Measurements from ENCODE around the gene DOCK10. TPM values are rescaled to one million over a fixed set of nuclear protein-coding genes. Genes with fewer than 3 reads are reported as not detected.

The DOCK10 gene
- total and polyA plus RNA-seq, 11 donors: 0.31 to 28.6 (median 2.0) TPM

DNA sequence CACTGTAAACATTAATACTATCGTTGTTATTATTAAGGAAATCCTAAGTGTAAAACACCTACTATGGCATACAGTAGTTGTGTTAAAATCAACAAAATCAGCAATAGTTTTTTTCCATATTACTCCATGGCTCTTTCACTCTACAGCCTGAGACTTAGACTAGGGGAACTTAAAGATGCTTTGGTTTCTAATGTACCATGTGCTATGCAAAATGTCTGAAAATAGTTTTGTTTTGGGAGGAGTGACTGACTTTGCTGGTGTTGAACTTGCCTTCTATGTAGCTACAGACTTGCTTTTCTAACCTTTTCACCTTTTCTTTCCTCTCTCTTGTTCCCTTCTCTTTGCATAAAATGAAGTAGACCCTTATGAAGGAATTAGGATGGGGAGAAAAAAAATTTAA, 167.1 kb downstream of the DOCK10 start:
- H3K4me1 ChIP-seq: peaks cover 0 to 2% (median 0%) of the 10 kb centered on the region in 12 donors
- H3K9me3 ChIP-seq: no peaks in the 10 kb centered on the region
- H3K36me3 ChIP-seq: peaks cover 0 to 85% (median 0%) of the 10 kb centered on the region in 9 donors
- ATAC-seq (no peak), DNase-seq (no peak)
- intact Hi-C loops (cut with DNase I): no loop called here
- H3K27me3 ChIP-seq: no peaks in the 10 kb centered on the region
- WGBS, 4 donors: 93 to 95% (median 94%) methylated on average over 1 of the region's 1 CpG
- H3K4me3 ChIP-seq: no peak overlapping the region
- H3K27ac ChIP-seq: no peak overlapping the region
- no peak for TF ChIP-seq POLR2A (IDR thresholded peaks at IDR 0.05)
- TF ChIP-seq, protein P1, sequence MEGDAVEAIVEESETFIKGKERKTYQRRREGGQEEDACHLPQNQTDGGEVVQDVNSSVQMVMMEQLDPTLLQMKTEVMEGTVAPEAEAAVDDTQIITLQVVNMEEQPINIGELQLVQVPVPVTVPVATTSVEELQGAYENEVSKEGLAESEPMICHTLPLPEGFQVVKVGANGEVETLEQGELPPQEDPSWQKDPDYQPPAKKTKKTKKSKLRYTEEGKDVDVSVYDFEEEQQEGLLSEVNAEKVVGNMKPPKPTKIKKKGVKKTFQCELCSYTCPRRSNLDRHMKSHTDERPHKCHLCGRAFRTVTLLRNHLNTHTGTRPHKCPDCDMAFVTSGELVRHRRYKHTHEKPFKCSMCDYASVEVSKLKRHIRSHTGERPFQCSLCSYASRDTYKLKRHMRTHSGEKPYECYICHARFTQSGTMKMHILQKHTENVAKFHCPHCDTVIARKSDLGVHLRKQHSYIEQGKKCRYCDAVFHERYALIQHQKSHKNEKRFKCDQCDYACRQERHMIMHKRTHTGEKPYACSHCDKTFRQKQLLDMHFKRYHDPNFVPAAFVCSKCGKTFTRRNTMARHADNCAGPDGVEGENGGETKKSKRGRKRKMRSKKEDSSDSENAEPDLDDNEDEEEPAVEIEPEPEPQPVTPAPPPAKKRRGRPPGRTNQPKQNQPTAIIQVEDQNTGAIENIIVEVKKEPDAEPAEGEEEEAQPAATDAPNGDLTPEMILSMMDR (IDR thresholded peaks at IDR 0.05): no peak

DNA sequence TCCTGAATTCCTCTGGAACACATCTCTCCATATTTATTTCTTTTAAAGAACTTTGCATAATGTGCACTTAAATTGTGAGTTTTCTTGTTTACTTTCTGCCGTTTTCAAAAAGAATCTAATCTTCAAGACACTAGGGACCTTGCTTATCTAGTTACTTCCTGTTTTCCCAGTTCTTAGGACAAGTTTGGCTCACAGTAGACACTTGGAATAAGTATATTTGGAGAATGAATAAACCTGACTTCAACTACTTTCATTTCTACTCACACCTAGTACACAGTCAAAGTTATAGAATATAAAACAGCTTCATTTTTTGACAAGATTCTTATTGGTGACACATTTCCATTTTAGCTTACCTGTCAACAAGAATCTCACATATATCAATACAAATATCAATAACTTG, 170.5 kb downstream of the DOCK10 start:
- Histone ChIP-seq H3K9me3 (no peaks in the 10 kb centered on the region), H3K4me3 (no peak overlapping the region), H3K27ac (no peak overlapping the region), H3K4me1 (peaks cover 0 to 6% (median 0%) of the 10 kb centered on the region in 12 donors), H3K27me3 (no peaks in the 10 kb centered on the region), H3K36me3 (peaks cover 0 to 85% (median 0%) of the 10 kb centered on the region in 9 donors)
- DNase-seq: no peak
- 34 to 39% (median 35%) methylated on average over 1 of the region's 1 CpG for WGBS, 4 donors
- intact Hi-C loops (cut with DNase I): no loop called here
- TF ChIP-seq POLR2A (IDR thresholded peaks at IDR 0.05): no peak
- TF ChIP-seq, protein P1 (IDR thresholded peaks at IDR 0.05): no peak
- ATAC-seq: no peak

DNA sequence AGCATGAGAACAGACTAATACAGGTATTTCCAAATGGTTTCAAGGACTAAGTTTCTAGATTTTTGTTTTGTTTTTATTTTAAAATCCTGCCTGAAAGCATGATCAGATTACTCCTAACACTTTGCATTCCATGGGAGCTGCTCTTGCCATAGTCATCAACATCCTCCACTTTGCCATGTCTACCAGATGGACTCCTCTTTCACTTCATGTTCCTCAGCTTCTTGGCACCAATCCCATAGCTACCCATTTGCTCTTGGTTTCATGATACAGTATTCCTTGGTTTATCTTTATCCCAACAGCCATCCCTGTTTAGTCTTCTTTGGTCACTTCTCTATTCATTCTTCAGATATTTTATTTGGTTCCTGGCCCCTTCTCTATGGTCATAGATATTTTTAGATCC, 171.9 kb downstream of the DOCK10 start:
- Histone ChIP-seq H3K27me3 (no peaks in the 10 kb centered on the region), H3K27ac (no peak overlapping the region), H3K9me3 (no peaks in the 10 kb centered on the region), H3K36me3 (peaks cover 0 to 83% (median 0%) of the 10 kb centered on the region in 9 donors), H3K4me3 (no peak overlapping the region), H3K4me1 (peaks cover 0 to 6% (median 0%) of the 10 kb centered on the region in 12 donors)
- intact Hi-C loops (cut with DNase I): no loop called here
- ATAC-seq (no peak), DNase-seq (no peak)
- TF ChIP-seq POLR2A (IDR thresholded peaks at IDR 0.05): no peak
- TF ChIP-seq, protein P1 (IDR thresholded peaks at IDR 0.05): no peak

DNA sequence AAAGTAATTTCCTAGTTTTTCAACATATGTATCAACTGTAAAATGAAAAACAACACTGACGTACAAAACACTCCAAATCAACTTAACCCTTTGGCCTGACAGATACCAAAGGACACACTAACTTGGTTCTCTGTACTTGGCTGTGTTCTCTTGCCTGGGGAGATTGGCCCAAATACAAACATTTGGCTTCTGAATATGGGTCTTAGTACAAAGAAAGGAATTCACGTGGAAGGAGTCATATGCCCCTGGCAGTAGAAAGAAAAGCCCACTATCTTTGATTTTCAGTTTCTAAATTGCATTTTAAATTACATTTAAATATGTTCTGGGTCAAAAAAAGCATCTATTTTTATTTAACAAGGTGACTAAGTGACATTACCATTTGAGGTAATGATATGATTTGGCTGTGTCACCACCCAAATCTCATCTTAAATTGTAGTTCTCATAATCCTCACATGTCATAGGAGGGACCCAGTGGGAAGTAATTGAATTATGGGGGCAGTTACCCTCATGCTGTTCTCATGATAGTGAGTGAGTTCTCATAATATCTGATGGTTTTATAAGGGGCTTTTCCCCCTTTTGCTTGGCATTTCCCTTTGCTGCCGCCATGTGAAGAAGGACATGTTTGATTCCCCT, 172.6 kb downstream of the DOCK10 start:
- H3K27ac ChIP-seq: no peak overlapping the region
- ATAC-seq: no peak

More for the DNA sequence above, 172.6 kb downstream of the DOCK10 start:
- intact Hi-C loops (cut with DNase I): no loop called here
- WGBS, 4 donors: 57 to 63% (median 60%) methylated on average over 3 of the region's 3 CpGs
- peaks cover 0 to 83% (median 0%) of the 10 kb centered on the region in 9 donors for H3K36me3 ChIP-seq
- no peak for DNase-seq
- H3K9me3 ChIP-seq: no peaks in the 10 kb centered on the region
- peaks cover 0 to 6% (median 0%) of the 10 kb centered on the region in 12 donors for H3K4me1 ChIP-seq
- no peaks in the 10 kb centered on the region for H3K27me3 ChIP-seq
- H3K4me3 ChIP-seq: no peak overlapping the region
- no peak for TF ChIP-seq POLR2A (IDR thresholded peaks at IDR 0.05)
- TF ChIP-seq, protein P1 (IDR thresholded peaks at IDR 0.05): no peak

All from heart left ventricle (tissue), 16 donors.